HG02678 (cell line): ENCODE data around the gene STARD3NL.
"Not testable (repeated sequence)": the region's sequence is repeated elsewhere in the genome, so short reads cannot be mapped to it uniquely, and the experiment has no call there.

ENCODE experiments used
- ATAC-seq: cut with Tn5 transposase; IDR thresholded peaks from one replicate; pipeline ENCODE4 v1.9.1; 2021; ENCODE audit warnings: mild to moderate bottlenecking, moderate library complexity; ENCODE audit not compliant: unreplicated experiment

The STARD3NL gene

DNA sequence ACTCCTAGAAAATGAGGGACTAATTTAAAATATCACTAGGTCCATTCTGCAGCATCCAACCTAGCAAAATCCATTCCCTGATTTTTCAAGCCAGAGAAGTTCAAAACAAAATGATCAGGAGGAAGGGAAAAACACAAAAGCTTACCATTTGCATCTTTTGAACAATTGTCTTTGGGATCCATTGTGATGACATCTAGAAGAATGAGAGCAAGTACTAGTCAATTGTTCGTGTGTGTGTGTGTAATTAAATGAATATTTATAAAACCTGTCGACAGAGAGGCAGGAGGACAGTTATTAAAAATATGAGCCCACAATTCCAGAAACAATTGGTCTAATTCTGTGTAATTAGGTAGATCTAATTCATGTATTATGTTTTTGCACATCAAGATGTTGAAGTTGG, 84.0 kb downstream of the STARD3NL start:
- not testable (repeated sequence) for ATAC-seq

DNA sequence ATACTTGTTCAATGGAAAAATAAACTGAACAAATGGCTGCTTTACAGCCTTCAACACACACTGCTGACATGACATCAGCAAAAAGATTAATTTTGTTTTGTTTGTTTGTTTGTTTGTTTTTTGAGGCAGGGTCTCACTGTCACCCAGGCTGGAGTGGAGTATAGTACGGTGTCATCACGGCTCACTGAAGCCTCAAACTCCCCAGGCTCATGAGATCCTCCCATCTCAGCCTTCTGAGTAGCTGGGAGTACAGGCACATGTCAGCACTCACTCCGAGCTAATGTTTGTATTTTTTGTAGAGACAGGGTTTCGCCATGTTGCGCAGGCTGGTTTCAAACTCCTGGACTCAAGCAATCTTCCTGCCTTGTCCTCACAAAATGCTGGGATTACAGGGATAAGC, 84.5 kb downstream of the STARD3NL start:
- no peak for ATAC-seq

DNA sequence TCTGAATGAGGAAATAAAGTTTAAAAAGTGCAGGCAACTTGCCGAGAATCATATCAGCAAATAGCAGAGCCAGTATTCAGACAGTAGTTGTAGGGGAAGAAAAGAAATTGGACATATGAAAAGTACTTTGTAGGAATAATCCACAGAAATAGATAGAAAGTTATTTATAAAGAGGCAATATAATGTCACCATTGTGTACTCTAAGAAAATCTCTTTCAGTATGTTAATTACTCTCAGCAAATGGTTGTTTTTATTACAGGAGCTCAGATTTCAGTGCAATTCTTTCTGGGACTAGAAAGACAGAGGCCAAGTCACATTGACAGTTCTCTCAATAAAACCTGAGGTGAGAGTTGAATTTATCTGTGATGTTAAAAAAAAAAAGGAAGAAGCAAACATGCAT, 85.2 kb downstream of the STARD3NL start:
- not testable (repeated sequence) for ATAC-seq

DNA sequence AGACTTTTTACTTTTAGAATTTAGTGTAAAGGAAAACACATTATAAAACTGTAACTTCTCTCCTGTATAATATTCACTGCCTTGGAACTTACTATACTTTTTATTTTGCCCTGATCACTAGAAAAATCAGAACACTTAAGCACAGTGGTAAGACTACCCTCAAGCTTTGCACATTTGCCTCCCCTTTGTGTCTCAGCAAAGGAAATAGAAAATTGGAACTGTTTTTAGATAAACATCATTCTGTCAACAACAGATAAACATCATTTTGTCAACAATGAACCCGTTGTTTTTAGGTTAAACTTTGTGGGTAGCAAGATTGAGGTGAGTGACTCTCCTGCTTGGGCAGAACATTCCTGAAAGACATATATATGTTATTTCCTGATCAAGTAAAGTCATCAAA, 86.6 kb downstream of the STARD3NL start:
- not testable (repeated sequence) for ATAC-seq

DNA sequence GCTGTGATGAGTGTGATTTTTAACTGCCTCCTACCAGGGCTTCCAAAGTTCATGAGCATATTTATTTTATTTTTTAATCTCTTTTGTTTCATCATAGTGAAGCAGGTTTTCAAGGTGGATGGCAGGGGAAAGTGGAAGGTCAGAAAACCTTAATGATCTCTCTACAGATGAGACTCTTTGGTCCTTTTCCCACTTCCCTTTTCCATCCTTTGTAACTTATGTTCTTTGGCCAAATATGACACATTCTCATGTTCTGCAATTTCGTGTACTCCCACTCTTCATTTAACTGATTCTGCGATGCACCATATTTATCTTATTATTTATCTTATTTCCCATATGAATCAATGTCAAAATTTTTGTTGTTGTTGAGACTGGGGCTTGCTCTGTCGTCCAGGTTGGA, 87.9 kb downstream of the STARD3NL start:
- ATAC-seq, result not testable (repeated sequence)

DNA sequence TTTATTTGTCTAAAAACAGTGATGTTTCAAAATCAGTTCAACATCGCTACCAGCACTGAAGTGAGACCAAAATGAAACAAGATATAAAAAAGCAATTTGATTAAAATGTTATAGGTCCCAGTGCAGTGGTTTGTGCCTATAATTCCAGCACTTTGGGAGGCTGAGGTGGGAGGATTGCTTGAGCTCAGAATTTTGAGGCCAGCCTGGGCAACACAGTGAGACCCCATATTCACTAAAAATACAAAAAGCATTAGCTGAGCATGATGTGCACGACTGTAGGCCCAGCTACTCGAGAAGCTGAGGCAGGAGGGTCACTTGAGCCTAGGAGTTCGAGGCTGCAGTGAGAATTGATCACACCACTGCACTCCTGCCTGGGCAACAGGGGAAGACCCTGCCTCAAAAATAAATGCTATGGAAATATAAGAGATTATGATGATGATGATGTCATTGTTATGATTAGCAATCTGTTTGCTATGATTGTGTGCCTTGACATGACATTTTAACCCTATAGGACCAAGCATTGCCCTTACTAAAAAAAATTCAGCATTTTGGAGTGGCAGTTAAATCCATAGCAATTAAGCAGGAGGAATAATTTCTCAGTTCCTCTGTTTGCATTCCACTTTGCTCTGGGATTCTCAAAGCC, 91.8 kb downstream of the STARD3NL start:
- not testable (repeated sequence) for ATAC-seq

DNA sequence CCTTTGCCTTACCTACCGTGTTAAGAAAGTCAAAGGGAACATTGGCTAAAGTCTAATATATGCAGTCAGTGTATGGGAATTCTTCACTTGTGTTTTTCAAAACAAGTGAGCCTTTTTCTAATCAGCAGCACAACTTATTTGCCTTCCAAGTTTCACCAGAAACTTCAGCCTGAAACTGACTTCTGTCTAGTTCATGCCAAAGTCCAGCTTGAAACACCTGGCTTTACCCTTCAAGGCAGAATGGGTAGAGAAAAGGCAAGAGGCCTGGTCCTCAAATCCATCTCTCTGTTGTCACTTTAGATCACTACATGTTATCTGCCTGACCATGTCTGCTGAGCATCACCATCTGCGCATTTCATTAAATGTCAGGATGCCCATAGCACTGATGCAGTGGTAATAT, 92.4 kb downstream of the STARD3NL start:
- ATAC-seq, result not testable (repeated sequence)

DNA sequence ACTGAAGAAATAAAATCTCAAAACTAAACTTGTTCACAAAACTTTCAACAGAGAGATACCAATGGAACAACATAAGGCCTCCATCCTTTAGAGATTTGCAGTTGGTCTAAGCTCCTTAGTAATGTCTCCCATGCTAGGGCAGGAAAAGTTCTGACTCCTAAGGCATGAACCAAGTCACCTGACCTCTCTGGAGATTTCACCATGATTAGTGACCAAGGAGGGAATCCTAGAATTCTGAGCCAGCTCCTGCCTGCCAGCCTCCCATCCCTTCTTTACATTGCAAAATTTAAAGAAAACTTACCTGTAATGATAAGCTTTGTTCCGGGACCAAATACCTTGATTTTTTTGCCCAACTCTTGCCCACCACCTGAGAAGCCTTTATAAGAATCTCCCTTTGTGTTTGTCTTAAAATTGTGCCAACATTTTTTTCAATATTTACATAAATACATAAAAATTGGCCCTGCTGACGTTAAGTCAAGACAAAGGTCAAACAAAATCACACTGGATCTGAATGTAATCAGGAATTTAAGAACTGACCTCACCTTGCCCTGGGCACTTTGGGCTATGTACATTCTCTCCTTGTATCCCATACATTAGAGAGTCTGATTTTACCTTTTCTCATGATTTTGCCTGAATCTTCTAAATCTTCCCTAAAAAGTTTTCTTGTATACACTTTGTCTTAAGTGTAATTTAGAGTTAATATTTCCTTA, 95.4 kb downstream of the STARD3NL start, which contains the start of gene TARP:
Gene TARP, minus strand, starts transcription at position 351 of the 710 bp plus-strand sequence.
- no peak for ATAC-seq

DNA sequence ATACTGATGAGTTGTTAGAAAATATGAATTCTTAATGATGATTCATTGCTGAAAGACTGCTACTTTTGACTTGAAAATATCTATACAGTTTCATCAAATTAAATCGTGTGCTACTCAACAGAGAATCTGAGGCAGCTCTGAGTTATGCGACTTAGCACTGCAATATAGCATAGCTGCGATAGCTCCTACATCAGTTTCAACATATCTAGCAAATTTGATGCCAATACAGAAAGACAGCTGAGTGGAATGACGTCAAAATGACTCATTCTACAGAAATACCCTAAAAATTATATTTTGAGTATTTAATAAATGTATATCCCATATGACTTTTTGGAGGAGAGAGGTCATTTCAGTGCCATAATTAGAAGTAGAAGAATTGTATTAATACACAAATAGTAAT, 96.4 kb downstream of the STARD3NL start:
- no peak for ATAC-seq

DNA sequence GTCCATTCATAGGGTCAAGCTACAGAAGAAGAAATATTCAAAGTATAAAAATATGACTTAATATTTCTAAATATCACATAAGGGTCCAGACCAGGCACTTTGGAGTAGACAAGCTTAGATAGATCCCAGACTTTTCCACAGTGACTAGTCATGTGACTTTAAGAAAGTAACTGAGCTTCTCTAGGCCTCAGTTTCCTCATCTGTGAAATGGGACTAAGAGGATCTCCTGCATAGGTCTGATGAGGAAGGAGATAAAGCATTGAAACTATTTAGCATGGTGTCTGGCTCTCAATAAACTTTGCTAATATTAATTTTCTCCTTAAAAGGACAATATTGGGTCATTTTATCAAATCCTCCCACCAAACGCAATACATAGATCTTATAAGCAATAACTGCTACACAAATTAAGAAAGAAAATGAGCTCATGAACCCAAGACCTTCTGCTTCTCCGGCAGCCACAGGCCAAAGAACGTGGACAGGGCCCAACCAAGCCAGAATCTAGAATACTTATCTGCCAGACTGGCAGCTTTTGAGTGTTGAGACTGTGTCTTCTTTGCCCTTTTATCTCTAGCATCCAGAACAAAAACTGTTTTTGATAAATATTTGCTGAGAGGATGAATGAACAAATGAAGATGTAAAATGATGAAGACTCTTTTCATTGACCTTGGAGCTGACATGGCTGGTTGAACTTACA, 97.0 kb downstream of the STARD3NL start:
- ATAC-seq, result no peak

DNA sequence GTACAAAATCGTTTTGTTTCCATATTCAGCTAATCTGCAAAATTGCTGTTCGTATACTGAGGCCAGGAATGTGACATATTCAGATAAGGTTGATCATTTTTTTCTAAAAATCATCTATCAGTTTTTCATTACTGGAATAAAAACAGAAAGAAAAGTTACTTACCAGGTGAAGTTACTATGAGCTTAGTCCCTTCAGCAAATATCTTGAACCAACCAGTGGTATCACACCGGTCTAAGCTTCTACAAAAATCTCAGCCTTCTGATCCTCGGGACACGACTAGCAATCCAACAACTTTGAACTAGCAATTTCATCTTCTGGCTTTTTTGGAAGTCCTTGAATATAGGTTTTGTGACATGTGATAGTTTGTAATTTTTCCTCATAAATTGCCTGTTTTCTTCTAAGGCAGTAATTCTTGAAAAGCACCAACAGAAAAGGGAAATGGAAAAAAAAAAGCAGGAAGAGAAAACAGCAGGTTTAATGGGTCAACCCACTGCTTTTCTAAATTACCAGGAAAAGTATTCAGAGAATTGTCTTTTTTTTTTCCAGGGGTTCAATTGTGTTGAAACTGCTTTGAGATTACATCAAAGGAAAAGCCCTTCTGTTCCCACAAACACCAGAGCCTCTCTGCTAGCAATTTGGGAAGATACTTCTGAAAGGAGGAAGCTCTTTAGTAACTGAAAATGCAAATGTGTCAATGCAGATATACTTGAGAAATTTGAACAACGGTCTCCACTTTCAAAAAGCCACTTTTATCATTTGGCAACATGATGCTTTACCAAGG, 98.2 kb downstream of the STARD3NL start:
- ATAC-seq, result no peak

DNA sequence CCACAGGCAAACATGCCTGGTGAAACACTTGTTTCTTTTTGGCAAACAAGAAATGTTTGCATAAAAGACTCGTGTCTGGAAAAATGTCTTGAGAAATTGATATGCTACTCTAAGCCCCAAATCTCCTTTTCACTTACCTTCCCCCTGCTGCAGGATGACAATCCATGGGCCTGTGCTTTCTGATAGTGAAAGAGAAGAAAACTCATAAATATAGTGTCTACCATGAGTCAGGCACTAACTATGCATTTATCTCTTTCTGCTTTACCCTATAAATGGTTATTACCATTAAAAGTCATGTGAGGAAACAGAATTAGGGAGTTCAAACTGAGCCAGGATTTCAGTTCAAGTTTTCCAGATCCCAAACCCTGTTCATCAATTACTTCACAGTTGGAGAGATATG, 102.0 kb downstream of the STARD3NL start:
- no peak for ATAC-seq
